SK-N-SH (cell line): ENCODE data around the gene THSD4. TPM values are rescaled to one million over a fixed set of nuclear protein-coding genes. Genes with fewer than 3 reads are reported as not detected.

Experiments used
- CTCF ChIA-PET: fragments of 300-600, 350-600 bp; formaldehyde crosslinking; extraction: SDS; loops from one replicate; lab custom pipeline; 2021; lab: Yijun Ruan, JAX
- POLR2A ChIA-PET: fragments of 350-600 bp; sonication (Branson Sonifier 250); formaldehyde crosslinking; extraction: SDS; loops from one replicate; lab custom pipeline; 2020; ENCODE audit warnings: antibody characterized with exemption, inconsistent platforms; lab: Yijun Ruan, JAX
- DNase-seq: peaks from one replicate; pipeline ENCODE4 v3.0.0; 2012
- H2AFZ ChIP-seq: fragments of 200-600 bp; sonication (generic); 2 replicates; pipeline ENCODE4 v1.8.1; 2016; ENCODE audit warnings: antibody characterized with exemption, mild to moderate bottlenecking, low read depth
- H3F3A ChIP-seq: fragments of 200-600 bp; sonication (generic); replicated peaks from 2 replicates; pipeline ENCODE3; 2016; ENCODE audit warnings: antibody characterized with exemption, mild to moderate bottlenecking; ENCODE audit not compliant: insufficient read depth
- H3K27ac ChIP-seq, 2 experiments: fragments of 200-500 bp in 1 of 2; fragments of 200-600 bp in 1 of 2; sonication (Bioruptor generic) in 1 of 2; sonication (generic), shearing (Covaris generic) in 1 of 2; 2 replicates each; pipeline versions ENCODE4 v1.5.1 to v1.6.1; 2014 to 2016; ENCODE audit warnings: low read depth in 2 of 2, inconsistent platforms in 1 of 2, low read length in 1 of 2, mild to moderate bottlenecking in 1 of 2, mixed read lengths in 1 of 2
- H3K27me3 ChIP-seq: fragments of 200-600 bp; sonication (generic), shearing (Covaris generic); 2 replicates; pipeline ENCODE4 v1.6.1; 2016; ENCODE audit warnings: mixed run types; ENCODE audit not compliant: insufficient read depth
- H3K36me3 ChIP-seq, 2 experiments: fragments of 200-500 bp in 1 of 2; fragments of 200-600 bp in 1 of 2; sonication (Bioruptor generic) in 1 of 2; sonication (generic) in 1 of 2; replicated peaks in 1 of 2; 2 replicates each; pipeline versions ENCODE3 to v1.5.1; 2014 to 2016; ENCODE audit warnings: low read length in 1 of 2, mild to moderate bottlenecking in 1 of 2; ENCODE audit not compliant: insufficient read depth in 2 of 2, control insufficient read depth in 1 of 2
- H3K4me1 ChIP-seq, 2 experiments: fragments of 200-500 bp in 1 of 2; fragments of 200-600 bp in 1 of 2; sonication (Bioruptor generic) in 1 of 2; sonication (generic), shearing (Covaris generic) in 1 of 2; 2 replicates each; pipeline versions ENCODE4 v1.5.1 to v1.6.1; 2014 to 2016; ENCODE audit warnings: low read depth in 1 of 2, low read length in 1 of 2, mixed run types in 1 of 2; ENCODE audit not compliant: insufficient read depth in 2 of 2, control insufficient read depth in 1 of 2
- H3K4me2 ChIP-seq: fragments of 200-600 bp; sonication (generic), shearing (Covaris generic); 2 replicates; pipeline ENCODE4 v1.6.1; 2017; ENCODE audit warnings: mixed run types
- H3K4me3 ChIP-seq, 2 experiments: fragments of 200-500 bp in 1 of 2; fragments of 200-600 bp in 1 of 2; sonication (Bioruptor generic) in 1 of 2; sonication (generic), shearing (Covaris generic) in 1 of 2; 2 replicates each; pipeline versions ENCODE4 v1.5.1 to v1.8.1; 2014 to 2016; ENCODE audit warnings: low read depth in 2 of 2, inconsistent platforms in 1 of 2, low read length in 1 of 2, mild to moderate bottlenecking in 1 of 2, mixed read lengths in 1 of 2, moderate library complexity in 1 of 2
- H3K79me2 ChIP-seq: fragments of 200-600 bp; sonication (generic); 2 replicates; pipeline ENCODE4 v1.8.1; 2017; ENCODE audit warnings: mild to moderate bottlenecking; ENCODE audit not compliant: insufficient read depth
- H3K9ac ChIP-seq: fragments of 200-600 bp; sonication (generic); 2 replicates; pipeline ENCODE4 v1.6.1; 2017; ENCODE audit warnings: mixed run types
- H3K9me2 ChIP-seq: fragments of 200-600 bp; sonication (generic); 2 replicates; pipeline ENCODE4 v1.6.1; 2017; ENCODE audit warnings: mixed run types
- H3K9me3 ChIP-seq: fragments of 200-600 bp; sonication (generic); 2 replicates; pipeline ENCODE4 v1.6.1; 2017; ENCODE audit warnings: mixed run types, mild to moderate bottlenecking, moderate library complexity
- H4K20me1 ChIP-seq: fragments of 200-600 bp; sonication (generic); 2 replicates; pipeline ENCODE4 v1.6.1; 2017; ENCODE audit warnings: mild to moderate bottlenecking, mixed run types; ENCODE audit not compliant: insufficient read depth
- ELF1 ChIP-seq: IDR thresholded peaks from 2 replicates; pipeline ENCODE4 v1.4.0; 2012
- FOSL2 ChIP-seq: IDR thresholded peaks from 2 replicates; pipeline ENCODE4 v1.4.0; 2012; ENCODE audit warnings: low read depth, mild to moderate bottlenecking, moderate library complexity, borderline replicate concordance
- FOXJ3 ChIP-seq: sonication (generic); formaldehyde crosslinking; IDR thresholded peaks from 2 replicates; pipeline ENCODE4 v1.5.1; 2020; ENCODE audit warnings: mild to moderate bottlenecking, missing genetic modification reagents
- FOXM1 ChIP-seq: IDR thresholded peaks from 2 replicates; pipeline ENCODE4 v1.4.0; 2012; ENCODE audit warnings: low read depth, mild to moderate bottlenecking
- GATA2 ChIP-seq: sonication (generic); formaldehyde crosslinking; IDR thresholded peaks from 2 replicates; pipeline ENCODE4 v1.5.0; 2020; ENCODE audit warnings: mild to moderate bottlenecking, missing genetic modification reagents
- JUND ChIP-seq: IDR thresholded peaks from 2 replicates; pipeline ENCODE4 v1.4.0; 2012
- PBX3 ChIP-seq: IDR thresholded peaks from 2 replicates; pipeline ENCODE4; 2012
- POLR2AphosphoS5 ChIP-seq: IDR thresholded peaks from 2 replicates; pipeline ENCODE4 v1.6.1; 2012; ENCODE audit warnings: low read depth, low read length
- RAD21 ChIP-seq: IDR thresholded peaks from 2 replicates; pipeline ENCODE4 v1.6.1; 2012; ENCODE audit warnings: mild to moderate bottlenecking, low read length
- RXRA ChIP-seq: IDR thresholded peaks from 2 replicates; pipeline ENCODE4 v1.4.0; 2012; ENCODE audit warnings: low read depth, mild to moderate bottlenecking, borderline replicate concordance
- SIN3A ChIP-seq: IDR thresholded peaks from 2 replicates; pipeline ENCODE4 v1.6.1; 2012; ENCODE audit warnings: low read depth, mild to moderate bottlenecking, low read length, moderate library complexity, borderline replicate concordance
- SMC3 ChIP-seq: IDR thresholded peaks from 2 replicates; pipeline ENCODE4 v1.6.1; 2012; ENCODE audit warnings: low read depth, low read length, improper control_type of control experiment
- TCF12 ChIP-seq: IDR thresholded peaks from 2 replicates; pipeline ENCODE4 v1.4.0; 2012
- TEAD4 ChIP-seq: IDR thresholded peaks from 2 replicates; pipeline ENCODE4 v1.4.0; 2012; ENCODE audit warnings: mild to moderate bottlenecking, borderline replicate concordance; ENCODE audit not compliant: insufficient read depth
- USF2 ChIP-seq: fragments of 150-350 bp; IDR thresholded peaks from 2 replicates; pipeline ENCODE4 v1.6.1; 2017; ENCODE audit warnings: antibody characterized with exemption, low read length, low read depth, borderline replicate concordance
- YY1 ChIP-seq: IDR thresholded peaks from 2 replicates; pipeline ENCODE4 v1.4.0; 2012; ENCODE audit warnings: low read depth, mild to moderate bottlenecking
- WGBS: methylation state at CpG from one replicate; pipeline ENCODE4 v1.1.6; 2017; ENCODE audit warnings: low lambda C conversion rate; 5-methylcytosine and 5-hydroxymethylcytosine counted together
- polyA plus RNA-seq, 3 experiments: library from polyadenylated mRNA; depleted of rRNA; stranded (reverse); fragments of >200 nt; gene quantifications; 2 replicates each; pipeline ENCODE4 v1.2.3, GENCODE V29; 2012
- TF ChIP-seq, protein P1 (sequence below): fragments of 150-350 bp; IDR thresholded peaks from 2 replicates; pipeline ENCODE4 v1.6.1; 2016; ENCODE audit warnings: mild to moderate bottlenecking, low read depth, low read length
- TF ChIP-seq, protein P2 (sequence below): IDR thresholded peaks from 2 replicates; pipeline ENCODE4 v1.4.0; 2012; ENCODE audit warnings: low read depth

THSD4 gene
- polyA plus RNA-seq, 1 of the 3 experiments (the other 2 are of a cell fraction) = 79.1 TPM

DNA sequence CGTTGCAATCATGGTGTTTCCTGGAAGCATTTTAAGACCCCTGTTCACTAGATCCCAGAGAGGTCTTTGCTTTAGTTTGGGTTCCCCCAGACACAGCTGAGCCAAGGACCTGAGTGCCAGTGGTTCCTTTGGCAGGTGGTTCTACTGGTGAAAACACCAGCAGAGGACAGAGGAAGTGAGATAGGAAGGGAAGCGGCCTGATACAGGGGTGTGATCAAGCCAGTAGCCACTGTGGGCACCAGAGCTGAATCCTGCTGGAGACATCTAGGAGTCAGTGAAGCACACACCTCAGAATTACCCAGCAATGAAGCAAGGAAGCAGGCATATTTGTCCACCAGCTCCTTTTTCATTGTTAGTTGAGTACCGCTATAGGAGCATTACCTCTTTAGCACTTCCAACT is 451.9 kb downstream of the THSD4 start:
- CTCF ChIA-PET = interaction anchor here (1.2 to 3.0 kb wide), 4 partner anchors 8 to 181 kb away, joined by 3 to 12 read pairs (median 4); no protein-coding TSS in a partner anchor
- Histone ChIP-seq H3F3A (peaks cover 2% of the 10 kb centered on the region), H3K27ac (no peak overlapping the region), H3K4me2 (no peak overlapping the region), H3K9me3 (no peaks in the 10 kb centered on the region), H3K4me3 (no peak overlapping the region), H3K9ac (no peak overlapping the region), H2AFZ (no peak overlapping the region), H3K9me2 (no peaks in the 10 kb centered on the region), H3K36me3 (peaks cover 0 to 4% of the 10 kb centered on the region in 2 experiments), H4K20me1 (no peaks in the 10 kb centered on the region), H3K79me2 (no peaks in the 10 kb centered on the region), H3K27me3 (no peaks in the 10 kb centered on the region), H3K4me1 (peaks cover under 1 to 3% of the 10 kb centered on the region in 2 experiments; a peak in 2 of 4 replicates)
- DNase-seq = no peak
- POLR2A ChIA-PET = no interaction called here
- WGBS = 100% methylated on average over 3 of the region's 3 CpGs
- no peak for TF ChIP-seq JUND
- no peak for TF ChIP-seq FOXJ3 (CRISPR knock-in tag)
- no peak for TF ChIP-seq SMC3
- TF ChIP-seq SIN3A = no peak
- no peak for TF ChIP-seq FOSL2
- TF ChIP-seq GATA2 (CRISPR knock-in tag) = no peak
- TF ChIP-seq POLR2AphosphoS5 = no peak
- no peak for TF ChIP-seq PBX3
- TF ChIP-seq, protein P1, sequence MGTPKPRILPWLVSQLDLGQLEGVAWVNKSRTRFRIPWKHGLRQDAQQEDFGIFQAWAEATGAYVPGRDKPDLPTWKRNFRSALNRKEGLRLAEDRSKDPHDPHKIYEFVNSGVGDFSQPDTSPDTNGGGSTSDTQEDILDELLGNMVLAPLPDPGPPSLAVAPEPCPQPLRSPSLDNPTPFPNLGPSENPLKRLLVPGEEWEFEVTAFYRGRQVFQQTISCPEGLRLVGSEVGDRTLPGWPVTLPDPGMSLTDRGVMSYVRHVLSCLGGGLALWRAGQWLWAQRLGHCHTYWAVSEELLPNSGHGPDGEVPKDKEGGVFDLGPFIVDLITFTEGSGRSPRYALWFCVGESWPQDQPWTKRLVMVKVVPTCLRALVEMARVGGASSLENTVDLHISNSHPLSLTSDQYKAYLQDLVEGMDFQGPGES = no peak
- TF ChIP-seq, protein P2, sequence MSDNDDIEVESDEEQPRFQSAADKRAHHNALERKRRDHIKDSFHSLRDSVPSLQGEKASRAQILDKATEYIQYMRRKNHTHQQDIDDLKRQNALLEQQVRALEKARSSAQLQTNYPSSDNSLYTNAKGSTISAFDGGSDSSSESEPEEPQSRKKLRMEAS = no peak
- no peak for TF ChIP-seq ELF1
- no peak for TF ChIP-seq TCF12
- TF ChIP-seq TEAD4 = no peak
- no peak for TF ChIP-seq RAD21
- no peak for TF ChIP-seq YY1
- TF ChIP-seq RXRA = no peak
- TF ChIP-seq USF2 = no peak
- TF ChIP-seq FOXM1 = no peak
